Daoy (cell line): ENCODE data around the gene PNO1. TPM values are rescaled to one million over a fixed set of nuclear protein-coding genes. Genes with fewer than 3 reads are reported as not detected.
A peak's percentile ranks its signal among the peaks of the same experiment; 100 is the strongest.
"Not testable (repeated sequence)": the region's sequence is repeated elsewhere in the genome, so short reads cannot be mapped to it uniquely, and the experiment has no call there.

ENCODE experiments used
- DNase-seq: peaks from one replicate; pipeline ENCODE4 v3.0.0-alpha.2; 2015; ENCODE audit warnings: low read depth
- total RNA-seq: library from RNA; depleted of rRNA; stranded (reverse); fragments of >200 nt; shearing (Covaris generic); gene quantifications from 2 replicates; pipeline ENCODE4 v1.2.3, GENCODE V29; 2014

Gene PNO1
- total RNA-seq, 1 experiment from 2014 or later: 54.2 TPM

GRCh38 chr2:68157002-68157401 is 686 bp upstream of the PNO1 start:
- DNase-seq: no peak

DNA sequence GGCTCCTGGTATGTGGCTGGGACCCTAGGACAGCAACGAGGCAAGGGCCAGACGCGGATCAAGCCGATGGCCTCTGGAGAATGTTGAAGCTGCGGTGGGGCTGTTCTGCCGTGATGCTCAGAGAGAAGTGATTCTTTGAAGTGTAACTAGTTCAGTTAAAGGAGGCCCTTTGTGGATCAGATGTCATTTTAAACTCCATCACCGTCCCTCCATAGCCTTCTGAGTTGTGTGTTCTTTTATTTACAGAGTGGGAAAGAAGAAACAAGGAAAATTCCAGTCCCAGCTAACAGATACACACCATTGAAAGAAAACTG is 403 bp downstream of the PNO1 start:
- no peak for DNase-seq

DNA sequence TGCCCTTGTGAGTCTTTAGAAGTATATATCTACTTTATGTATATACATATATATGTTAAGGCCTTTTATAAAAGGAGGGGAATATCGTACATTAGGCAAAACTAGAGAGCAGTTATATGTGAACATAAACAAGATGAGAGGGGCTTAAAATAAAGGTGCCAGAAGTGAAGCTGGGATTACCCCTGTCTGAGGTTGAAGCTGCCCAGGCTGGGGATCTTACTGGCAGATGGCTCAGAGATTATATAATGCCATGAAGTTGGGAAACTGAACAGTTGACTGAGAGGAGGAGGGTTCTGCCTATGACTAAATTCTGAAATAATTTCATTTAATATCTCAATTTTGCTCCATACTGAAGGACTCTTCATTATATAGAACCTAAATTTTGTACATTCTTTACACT is 6.0 kb downstream of the PNO1 start:
- no peak for DNase-seq

GRCh38 chr2:68167186-68167585 is 9.5 kb downstream of the PNO1 start:
- no peak for DNase-seq

GRCh38 chr2:68169308-68169707 is 11.6 kb downstream of the PNO1 start:
- no peak for DNase-seq

- DNase-seq: no peak
These were observed 13.5 kb downstream of the PNO1 start for GRCh38 chr2:68171146-68171545.

DNA sequence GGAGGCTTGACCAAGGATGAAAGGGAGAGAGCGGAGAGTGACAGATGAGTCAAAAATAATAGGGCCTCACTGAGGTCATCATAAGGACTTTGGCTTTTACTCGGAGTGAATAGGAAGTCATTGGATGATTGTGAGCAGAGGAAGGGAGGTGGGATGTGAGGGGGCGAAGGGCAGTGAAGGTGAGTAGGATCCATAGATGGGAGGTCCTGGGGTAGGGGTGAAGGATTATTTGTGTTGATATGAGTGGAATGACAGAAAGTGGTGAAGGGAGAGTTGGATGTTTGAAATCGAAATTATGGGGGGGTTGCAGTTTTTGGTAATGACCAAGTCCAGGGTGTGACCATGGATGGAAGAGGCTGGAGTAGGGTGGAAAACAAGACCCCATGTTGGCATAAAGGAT is 14.0 kb downstream of the PNO1 start:
- DNase-seq: no peak

DNA sequence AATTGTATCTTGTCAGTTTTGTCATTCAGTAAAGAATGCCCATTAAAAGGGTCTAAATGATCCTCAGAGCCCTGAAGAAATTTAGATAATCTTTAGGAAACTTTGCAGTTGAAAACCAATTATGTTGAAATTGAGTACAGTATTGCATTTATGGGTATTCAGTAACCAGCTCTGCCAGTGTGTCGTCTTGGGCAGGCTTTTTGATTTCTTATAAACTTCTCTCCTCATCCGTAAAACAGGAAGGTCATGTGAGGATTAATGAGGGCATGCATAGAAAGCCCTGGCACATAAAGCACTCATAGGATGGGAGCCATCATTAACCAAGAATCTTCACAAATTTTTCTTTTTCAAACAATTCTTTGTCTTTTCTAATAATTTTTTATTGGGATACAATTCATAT is 14.8 kb downstream of the PNO1 start:
- DNase-seq: no peak

DNA sequence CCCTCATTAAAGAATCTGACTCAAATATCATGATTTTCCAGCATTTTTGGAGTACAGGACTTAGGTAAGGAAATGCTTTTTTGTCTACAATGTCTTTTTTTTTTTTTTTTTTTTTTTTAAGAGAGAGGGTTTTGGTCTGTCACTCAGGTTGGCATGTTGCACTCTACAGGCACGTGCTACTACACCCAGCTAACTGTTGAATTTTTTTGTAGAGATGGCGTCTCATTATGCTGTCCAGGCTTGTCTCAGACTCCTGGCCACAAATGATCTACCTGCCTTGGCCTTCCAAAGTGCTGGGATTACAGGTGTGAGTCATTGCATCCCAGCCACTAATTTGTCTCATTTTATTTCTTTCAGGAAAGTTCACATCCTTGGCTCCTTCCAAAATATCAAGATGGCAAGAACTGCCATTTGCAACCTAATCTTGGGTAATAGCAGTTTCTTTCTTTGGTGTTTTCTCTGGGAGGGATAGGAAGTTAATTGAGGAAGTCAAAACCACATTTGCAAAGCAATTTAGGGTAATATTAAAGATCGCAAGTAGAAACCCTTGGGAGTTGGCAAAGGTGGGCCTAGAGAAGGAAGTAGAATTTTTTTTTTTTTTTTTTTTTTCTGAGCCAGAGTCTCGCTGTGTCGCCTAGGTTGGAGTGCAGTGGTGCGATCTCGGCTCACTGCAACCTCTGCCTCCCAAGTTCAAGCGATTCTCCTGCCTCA is 15.5 kb downstream of the PNO1 start:
- no peak for DNase-seq

GRCh38 chr2:68175210-68175609 is 17.5 kb downstream of the PNO1 start:
- not testable (repeated sequence) for DNase-seq

GRCh38 chr2:68176657-68177056 is 19.0 kb downstream of the PNO1 start:
- DNase-seq: no peak

DNA sequence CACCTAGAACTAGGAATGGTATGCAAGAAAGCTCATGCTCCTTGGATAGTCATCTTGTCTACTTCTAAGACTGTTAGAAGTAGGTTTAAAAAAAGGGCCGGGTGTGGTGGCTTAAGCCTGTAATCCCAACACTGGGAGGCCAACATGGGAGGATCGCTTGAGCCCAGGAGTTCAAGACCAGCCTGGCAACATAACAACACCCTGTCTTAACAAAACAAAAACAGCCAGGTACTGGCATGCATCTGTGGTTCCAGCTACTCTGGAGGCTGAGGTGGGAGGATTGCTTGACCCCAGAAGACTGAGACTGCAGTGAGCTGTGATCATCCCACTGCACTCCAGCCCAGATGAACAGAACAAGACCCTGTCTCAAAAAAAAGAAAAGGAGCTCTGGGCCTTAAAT is 19.9 kb downstream of the PNO1 start:
- no peak for DNase-seq

GRCh38 chr2:68178432-68178831 is 20.7 kb downstream of the PNO1 start:
- DNase-seq: no peak

- DNase-seq: no peak
These were observed 21.4 kb downstream of the PNO1 start for GRCh38 chr2:68178954-68179627.

- no peak for DNase-seq
These were observed 25.2 kb downstream of the PNO1 start for GRCh38 chr2:68182902-68183301.

DNA sequence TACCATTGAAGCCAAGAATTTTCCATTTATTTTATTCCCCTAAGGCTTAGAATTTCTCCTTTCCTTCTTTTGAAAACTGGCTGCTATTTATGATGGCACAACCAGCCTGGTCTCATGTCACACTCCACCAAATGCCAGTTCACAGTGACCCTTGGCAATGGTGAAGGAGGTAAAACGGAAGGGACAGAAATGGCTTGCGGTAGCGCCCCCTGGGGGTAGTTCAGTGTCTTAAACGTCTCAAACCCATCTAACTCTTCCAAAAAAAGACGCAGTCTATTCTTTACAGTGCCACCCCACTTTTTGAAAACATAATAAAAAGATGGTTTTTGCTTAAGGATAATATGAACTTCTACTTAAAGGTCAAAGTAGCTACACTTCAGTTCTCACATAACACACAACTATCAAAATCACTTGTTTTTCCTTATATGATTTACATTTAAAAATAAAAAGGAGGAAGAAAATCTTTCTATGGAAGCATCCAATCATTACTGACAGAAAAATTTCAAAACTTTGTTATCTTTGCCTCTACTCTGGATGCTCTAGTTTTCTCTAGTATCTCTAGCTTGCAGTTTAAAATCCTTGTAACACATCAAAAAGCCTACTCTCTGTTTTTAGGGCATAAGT is 28.0 kb downstream of the PNO1 start:
- DNase-seq: peak; percentile 50

DNA sequence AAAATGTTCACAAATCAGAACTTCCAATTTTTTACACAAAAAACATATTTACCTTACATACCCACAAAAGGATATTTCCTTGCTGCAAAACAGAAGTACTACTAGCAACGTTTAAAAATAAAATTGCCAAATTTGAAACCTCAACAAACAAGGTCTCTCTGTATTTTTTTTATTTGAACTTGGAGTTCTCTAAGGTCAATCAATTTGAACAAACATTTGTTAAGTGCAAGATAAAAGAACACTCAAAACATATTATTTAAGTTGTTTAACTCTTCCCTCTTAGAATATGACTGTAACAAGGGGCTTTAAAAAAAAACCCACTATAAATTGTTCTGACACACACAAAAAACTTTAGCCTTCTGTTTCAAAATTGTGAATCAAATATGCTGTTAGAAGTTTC is 29.6 kb downstream of the PNO1 start:
- no peak for DNase-seq

DNA sequence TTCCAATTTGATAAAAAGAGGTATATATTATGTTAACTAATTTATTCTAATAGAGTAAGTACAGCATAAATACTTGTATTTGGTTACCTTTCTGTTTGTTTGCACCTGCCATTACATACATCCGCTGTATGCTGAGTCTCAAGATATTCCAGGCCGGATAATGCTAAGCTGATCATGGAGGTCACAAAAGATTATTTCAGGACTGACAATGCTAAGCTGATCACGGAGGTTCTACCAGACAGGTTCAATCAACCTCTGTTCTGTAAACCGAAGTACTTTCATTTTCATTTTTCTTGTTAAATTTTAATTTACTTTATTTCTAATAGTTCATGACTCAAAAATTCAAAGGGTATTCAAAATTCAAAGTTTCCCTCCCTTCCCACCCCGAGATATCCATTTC is 31.1 kb downstream of the PNO1 start:
- no peak for DNase-seq

DNA sequence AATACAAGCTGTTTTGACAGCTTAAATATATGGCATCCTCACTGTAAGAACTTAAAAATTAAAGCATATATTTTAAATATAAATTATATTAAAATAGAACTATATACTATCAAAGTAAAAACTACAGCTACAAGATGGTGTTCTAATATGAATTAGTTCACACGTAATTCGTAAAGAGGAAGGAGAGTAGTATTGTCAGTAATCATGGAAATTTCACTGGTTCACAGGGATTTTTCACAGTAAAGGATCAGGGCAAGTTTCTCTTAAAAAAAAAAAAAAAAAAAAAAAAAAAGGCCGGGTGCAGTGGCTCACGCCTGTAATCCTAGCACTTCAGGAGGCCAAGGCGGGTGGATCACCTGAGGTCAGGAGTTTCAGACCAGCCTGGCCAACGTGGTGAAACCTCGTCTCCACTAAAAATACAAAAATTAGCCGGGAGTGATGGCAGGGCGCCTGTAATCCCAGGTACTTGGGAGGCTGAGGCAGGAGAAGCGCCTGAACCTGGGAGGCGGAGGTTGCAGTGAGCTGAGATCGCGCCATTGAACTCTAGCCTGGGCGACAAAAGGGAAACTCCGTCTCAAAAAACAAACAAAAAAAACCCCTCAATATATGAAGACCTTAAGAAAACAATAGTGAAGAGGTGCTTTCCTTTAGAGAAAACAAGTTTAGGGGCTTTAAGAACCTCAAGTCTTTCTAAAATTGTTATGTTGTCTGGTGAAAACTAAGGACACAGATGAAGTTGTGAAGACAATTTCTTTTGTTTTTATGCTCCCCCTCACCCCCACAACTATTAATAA is 32.5 kb downstream of the PNO1 start:
- no peak for DNase-seq

- peak; percentile 51 for DNase-seq
These were observed 33.5 kb downstream of the PNO1 start for GRCh38 chr2:68190991-68191731.

GRCh38 chr2:68193144-68193543 is 35.5 kb downstream of the PNO1 start:
- peak; percentile 35 for DNase-seq
